Brain microvascular endothelial cell (primary cell): ENCODE measurements around the gene TMEM61.
A peak's percentile ranks its signal among the peaks of the same experiment; 100 is the strongest.

Experiments used
- DNase-seq: peaks from one replicate; pipeline ENCODE4 v3.0.0-alpha.2; 2020
- H3K27ac ChIP-seq: fragments of 250-450 bp; sonication (Bioruptor Pico); 2 replicates; pipeline ENCODE4 v1.5.1; 2020; ENCODE audit warnings: mild to moderate bottlenecking, moderate library complexity
- H3K27me3 ChIP-seq: fragments of 250-450 bp; sonication (Bioruptor Pico); replicated peaks from 2 replicates; pipeline ENCODE4 v1.5.1; 2020; ENCODE audit warnings: mild to moderate bottlenecking
- H3K36me3 ChIP-seq: fragments of 250-450 bp; sonication (Bioruptor Pico); replicated peaks from 2 replicates; pipeline ENCODE4 v1.5.1; 2020; ENCODE audit warnings: mild to moderate bottlenecking
- H3K4me3 ChIP-seq: 2 replicates; pipeline ENCODE4 v1.5.1; 2011; ENCODE audit warnings: low read depth, mild to moderate bottlenecking, control low read depth, low read length, moderate library complexity
- in situ Hi-C: cut with HindIII; loops from 2 replicates; pipeline ENCODE4 v1.10.0; 2017; ENCODE audit warnings: low sequenced_read_pairs, low pct_ligation_motif_present
- TF ChIP-seq, protein P1 (sequence below): IDR thresholded peaks from 2 replicates; pipeline ENCODE4 v1.5.1; 2011; ENCODE audit warnings: low read depth, mild to moderate bottlenecking, moderate library complexity, low read length, control low read depth, inconsistent platforms; ENCODE audit errors: missing control alignments

The TMEM61 gene

DNA sequence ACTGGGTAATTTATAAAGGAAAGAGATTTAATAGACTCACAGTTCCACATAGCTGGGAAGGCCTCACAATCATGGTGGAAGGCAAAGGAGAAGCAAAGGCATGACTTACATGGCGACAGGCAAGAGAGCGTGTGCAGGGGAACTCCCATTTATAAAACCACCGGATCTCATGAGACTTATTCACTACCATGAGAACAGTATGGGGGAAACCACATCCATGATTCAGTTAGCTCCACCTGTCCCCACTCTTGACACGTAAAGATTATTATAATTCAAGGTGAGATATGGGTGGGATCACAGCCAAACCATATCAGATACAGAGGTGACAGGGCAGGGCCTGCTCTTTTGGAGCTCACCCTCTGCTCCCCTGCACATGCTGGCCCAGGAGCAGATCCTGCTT lies 31.4 kb upstream of the TMEM61 start:
- Histone ChIP-seq H3K4me3 (no peak overlapping the region), H3K27ac (no peak overlapping the region), H3K27me3 (no peaks in the 10 kb centered on the region), H3K36me3 (no peaks in the 10 kb centered on the region)
- TF ChIP-seq, protein P1, sequence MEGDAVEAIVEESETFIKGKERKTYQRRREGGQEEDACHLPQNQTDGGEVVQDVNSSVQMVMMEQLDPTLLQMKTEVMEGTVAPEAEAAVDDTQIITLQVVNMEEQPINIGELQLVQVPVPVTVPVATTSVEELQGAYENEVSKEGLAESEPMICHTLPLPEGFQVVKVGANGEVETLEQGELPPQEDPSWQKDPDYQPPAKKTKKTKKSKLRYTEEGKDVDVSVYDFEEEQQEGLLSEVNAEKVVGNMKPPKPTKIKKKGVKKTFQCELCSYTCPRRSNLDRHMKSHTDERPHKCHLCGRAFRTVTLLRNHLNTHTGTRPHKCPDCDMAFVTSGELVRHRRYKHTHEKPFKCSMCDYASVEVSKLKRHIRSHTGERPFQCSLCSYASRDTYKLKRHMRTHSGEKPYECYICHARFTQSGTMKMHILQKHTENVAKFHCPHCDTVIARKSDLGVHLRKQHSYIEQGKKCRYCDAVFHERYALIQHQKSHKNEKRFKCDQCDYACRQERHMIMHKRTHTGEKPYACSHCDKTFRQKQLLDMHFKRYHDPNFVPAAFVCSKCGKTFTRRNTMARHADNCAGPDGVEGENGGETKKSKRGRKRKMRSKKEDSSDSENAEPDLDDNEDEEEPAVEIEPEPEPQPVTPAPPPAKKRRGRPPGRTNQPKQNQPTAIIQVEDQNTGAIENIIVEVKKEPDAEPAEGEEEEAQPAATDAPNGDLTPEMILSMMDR: no peak
- in situ Hi-C loops: no loop called here
- no peak for DNase-seq

GRCh38 chr1:54950006-54950368 lies 30.4 kb upstream of the TMEM61 start:
- Histone ChIP-seq H3K27ac (no peak overlapping the region), H3K27me3 (no peaks in the 10 kb centered on the region), H3K36me3 (no peaks in the 10 kb centered on the region), H3K4me3 (no peak overlapping the region)
- DNase-seq: no peak
- TF ChIP-seq, protein P1: no peak
- in situ Hi-C loops: no loop called here

DNA sequence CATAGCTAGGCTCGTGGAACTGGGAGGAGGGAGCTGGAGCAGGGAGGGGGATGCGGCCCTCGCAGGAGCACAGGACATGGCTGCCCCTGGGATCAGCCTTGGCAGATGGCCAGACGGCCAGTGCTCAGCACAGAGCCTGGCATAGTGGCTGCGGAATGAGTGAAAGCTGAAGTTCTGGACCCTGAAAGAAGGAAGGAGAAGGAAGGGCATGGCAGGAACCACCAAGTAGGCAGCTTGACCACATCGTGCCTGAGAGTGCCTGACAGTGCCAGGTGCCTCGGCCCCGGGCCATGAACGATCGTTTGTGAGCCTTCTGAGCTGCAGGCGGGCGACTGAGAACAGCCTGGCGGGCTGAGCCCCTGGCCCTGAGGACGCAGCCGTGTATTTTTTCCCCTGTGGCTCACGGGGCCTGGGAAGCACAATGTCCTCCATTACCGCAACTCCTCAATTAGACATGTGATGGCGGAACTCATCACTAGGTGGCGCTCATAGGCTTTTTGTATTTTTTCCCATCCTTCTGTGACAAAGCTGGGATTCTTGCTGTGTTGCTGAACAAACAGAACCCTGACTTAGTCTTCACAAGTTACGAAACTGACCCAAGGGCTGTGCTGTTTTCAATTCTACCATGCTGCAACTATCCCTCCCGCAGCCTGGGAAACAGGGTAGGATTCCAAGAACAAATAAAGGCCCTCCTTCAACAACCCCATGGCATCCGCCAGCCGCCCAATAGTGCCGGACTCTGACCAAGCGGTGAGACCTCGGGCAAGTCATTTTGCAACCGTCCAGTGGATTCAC lies 29.9 kb upstream of the TMEM61 start:
- Histone ChIP-seq H3K4me3 (peak overlapping the region; percentile 39), H3K27me3 (no peaks in the 10 kb centered on the region), H3K27ac (no peak overlapping the region), H3K36me3 (no peaks in the 10 kb centered on the region)
- in situ Hi-C loops: no loop called here
- TF ChIP-seq, protein P1: peak; percentile 78
- DNase-seq: peak; percentile 83

GRCh38 chr1:54951810-54952226 lies 28.6 kb upstream of the TMEM61 start:
- no peak overlapping the region for H3K27ac ChIP-seq
- in situ Hi-C loops: no loop called here
- no peaks in the 10 kb centered on the region for H3K36me3 ChIP-seq
- H3K4me3 ChIP-seq: no peak overlapping the region
- H3K27me3 ChIP-seq: no peaks in the 10 kb centered on the region
- no peak for DNase-seq
- TF ChIP-seq, protein P1: no peak

- no peak overlapping the region for H3K27ac ChIP-seq
- in situ Hi-C loops: no loop called here
- TF ChIP-seq, protein P1: no peak
Measured at GRCh38 chr1:54952950-54953718, 27.3 kb upstream of the TMEM61 start.

More at GRCh38 chr1:54952950-54953718, 27.3 kb upstream of the TMEM61 start:
- no peak overlapping the region for H3K4me3 ChIP-seq
- peak; percentile 23 for DNase-seq
- H3K27me3 ChIP-seq: no peaks in the 10 kb centered on the region
- H3K36me3 ChIP-seq: no peaks in the 10 kb centered on the region
